NCI-H524 treated with DMSO at 0.1 percent for 48 hours (cell line): Measurements from ENCODE around the gene CLDN3.

Experiments
- DNase-seq: peaks from one replicate; lab custom pipeline; 2025; lab: John Stamatoyannopoulos, UW

CLDN3 gene

DNA sequence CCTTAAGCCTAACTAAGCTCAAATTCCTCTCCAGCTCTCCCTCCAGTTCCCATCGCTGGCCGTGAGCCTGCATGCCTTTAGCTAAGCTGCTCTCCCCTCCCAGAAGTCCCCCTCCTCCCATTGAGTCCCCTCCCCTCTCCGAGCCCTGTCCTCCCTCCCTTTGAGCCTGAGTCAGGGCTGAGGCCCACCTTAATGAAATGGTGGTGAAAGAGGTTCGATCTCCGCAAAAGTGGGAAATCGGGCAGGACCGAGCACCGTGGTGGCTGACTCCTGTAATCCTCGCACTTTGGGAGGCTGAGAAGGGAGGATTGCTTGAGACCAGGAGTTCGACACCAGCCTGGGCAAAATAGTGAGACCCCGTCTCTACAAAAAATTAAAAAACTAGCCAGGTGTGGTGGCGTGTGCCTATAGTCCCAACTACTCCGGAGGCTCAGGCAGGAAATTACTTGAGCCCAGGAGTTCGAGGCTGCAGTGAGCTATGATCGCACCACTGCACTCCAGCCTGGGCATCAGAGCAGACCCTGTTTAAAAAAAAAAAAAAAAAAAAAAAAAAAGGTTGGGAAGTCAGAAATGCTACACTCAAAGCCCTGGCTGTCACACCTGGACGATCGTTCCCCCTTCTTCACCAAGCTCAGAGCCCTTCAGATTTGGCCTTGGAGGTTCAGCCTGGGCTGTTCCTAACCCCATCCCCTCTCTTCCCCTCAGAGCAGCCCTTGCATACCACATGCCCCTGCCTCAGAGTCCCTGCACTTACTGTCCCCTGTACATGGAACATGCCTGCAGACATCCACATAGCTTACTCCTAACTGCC is 995 bp upstream of the CLDN3 start:
- no peak for DNase-seq

DNA sequence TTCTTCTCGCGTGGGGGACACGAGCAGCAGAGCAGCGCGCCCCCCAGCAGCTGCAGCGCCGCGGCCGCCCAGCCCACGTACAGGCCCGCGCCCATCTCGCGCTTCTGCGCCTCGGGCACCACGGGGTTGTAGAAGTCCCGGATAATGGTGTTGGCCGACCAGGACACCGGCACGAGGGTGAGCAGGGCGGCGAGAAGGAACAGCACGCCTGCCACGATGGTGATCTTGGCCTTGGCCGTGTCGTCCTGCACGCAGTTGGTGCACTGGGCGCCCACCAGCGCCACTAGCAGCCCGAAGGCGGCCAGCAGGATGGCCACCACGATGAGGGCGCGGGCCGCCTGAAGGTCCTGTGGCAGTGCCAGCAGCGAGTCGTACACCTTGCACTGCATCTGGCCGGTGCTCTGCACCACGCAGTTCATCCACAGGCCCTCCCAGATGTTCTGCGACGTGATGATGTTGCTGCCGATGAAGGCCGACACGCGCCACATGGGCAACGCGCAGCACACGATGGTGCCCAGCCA is 529 bp downstream of the CLDN3 start:
- no peak for DNase-seq

DNA sequence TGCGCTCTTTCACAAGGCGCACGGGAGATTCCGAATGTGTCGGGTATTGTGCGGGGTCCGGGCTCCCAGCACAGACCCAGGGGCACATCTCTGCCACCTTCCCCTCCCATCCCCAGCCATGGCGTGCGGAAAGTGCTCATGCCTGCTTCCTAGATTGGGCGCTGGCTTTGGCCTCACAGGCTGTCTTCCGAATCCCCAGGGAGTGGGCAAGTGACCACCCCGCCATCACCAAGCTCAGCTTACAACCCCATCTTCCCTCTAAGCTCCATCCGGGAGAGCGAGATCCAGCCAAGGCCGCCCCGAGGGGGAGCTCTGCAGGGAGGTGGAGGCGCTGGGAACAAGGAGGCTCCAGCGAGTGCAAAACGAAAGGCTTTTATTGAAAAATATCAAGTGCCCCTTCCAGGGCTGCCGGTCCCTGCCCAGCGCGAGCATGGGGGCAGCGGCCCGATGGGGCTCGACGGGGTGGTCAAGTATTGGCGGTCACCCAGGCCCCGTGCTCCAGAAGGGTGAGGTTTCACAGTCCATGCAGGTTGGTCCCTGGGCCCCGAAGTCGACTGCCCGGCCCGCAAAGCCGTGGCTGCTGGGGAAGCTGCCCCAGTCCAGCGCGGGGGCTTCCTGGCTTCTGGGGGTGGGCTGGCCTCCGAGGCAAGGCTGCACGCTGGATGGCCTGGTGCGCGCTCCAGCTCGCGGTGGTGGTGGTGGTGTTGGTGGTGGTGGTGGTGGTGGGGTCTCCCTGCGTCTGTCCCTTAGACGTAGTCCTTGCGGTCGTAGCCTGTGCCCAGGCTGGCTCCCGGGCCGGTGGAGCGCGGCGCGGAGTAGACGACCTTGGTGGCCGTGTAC is 1.2 kb downstream of the CLDN3 start:
- no peak for DNase-seq

DNA sequence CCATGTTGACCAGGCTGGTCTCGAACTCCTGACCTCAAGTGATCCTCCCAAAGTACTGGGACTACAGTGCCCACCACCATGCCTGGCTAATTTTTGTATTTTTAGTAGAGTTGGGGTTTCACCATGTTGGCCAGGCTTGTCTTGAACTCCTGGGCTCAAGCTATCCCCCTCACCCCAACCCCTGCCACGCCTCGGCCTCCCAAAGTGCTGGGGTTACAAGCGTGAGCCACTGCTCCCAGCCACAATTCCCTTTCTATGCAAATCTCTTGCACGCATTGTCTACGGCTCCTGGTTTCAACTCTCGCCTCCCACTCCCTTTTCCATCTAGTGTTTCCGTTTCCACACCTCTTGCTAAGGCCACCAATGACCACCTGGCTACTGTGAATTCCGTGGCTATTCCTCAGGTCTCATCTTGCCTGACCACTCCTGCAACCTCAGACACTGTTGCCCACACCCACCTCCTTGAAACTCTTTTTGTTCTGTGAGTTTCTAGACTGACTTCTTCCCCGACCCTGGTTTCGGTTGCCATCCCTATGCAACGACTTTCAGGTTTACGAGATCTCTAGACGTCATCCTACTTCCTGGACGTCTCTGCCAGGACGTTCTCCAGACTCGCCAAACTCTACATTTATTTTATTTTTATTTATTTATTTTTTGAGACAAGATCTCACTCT is 3.4 kb downstream of the CLDN3 start:
- no peak for DNase-seq

DNA sequence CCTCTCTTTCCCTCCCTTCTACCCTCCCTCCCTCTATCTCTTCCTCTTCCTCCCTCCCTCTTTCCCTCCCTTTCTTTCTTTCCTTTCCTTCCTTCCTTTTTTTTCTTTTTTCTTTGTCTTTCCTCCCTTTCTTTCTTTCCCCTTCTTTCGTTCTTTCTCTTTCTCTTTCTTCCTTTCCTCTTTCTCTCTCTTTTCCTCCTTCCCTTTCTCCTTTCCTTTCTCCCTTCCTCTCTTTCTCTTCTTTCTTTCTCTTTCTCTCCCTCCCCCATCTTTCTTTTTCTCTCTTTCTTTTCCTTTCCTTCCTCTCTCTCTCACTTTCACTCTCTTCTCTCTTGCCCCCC is 7.4 kb downstream of the CLDN3 start:
- DNase-seq = no peak

DNA sequence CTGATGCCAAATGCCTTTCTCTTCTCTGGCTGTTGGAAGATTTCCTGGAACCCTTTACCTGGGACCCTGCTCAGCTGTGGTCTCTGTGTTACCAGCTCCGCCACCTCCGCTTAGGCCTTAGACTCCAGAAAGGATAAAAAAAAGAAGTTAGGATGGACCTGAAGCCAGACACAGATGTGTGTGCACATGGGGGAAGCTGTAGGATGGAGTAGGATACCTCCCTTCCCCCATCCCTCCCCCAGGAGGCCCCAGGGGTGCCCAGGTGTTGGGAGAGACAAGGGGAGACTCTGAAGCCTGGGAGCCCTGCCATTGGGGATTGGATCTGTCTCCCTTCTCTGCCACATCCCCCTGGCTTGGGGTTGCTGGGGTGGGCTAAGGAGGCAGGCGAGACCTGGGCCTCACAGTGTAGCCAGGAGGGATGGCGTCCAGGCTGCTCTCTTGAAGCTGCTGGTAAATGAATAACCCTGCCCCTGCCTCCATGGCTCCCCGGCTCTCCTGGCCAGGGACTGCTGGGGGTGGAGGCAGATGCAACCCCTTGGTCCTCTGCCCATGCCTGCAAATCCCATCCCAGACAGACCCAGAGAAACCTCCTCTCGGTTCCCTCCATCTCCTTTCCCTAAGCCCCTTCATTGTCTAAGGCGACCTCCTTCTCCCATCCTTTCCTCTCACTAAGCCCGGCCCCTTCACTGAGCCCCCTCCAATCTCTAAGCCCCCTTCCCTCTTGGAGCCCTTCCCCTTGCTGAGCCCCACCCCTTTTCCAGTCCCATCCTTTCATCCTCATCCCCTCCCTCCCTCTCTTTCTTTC is 8.0 kb downstream of the CLDN3 start:
- no peak for DNase-seq

DNA sequence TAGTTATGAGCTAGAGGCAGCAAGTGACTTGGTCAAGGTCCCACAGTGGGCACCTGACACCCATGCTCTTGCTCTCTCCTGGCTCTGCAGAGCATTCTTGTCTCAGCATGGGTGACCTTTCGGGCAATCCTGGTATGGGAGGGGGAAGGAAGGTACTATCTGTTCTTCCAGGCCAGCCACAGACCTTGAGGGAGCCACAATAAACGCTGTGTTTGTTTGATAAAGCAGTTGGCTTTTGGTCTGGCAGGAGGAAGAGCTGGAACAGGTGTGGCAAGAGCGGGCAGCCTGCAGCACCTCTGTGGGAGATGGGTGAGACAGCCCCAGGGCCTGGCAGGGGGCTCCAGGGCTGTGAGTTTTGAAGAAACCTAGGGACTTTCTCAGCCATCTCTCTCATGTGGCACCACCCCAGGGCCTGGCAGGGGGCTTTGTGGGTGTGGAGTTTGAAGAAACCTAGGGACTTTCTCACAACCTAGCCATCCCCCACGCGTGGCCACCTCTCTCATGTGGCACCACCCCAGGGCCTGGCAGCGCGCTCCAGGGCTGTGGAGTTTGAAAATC is 11.4 kb downstream of the CLDN3 start:
- no peak for DNase-seq

DNA sequence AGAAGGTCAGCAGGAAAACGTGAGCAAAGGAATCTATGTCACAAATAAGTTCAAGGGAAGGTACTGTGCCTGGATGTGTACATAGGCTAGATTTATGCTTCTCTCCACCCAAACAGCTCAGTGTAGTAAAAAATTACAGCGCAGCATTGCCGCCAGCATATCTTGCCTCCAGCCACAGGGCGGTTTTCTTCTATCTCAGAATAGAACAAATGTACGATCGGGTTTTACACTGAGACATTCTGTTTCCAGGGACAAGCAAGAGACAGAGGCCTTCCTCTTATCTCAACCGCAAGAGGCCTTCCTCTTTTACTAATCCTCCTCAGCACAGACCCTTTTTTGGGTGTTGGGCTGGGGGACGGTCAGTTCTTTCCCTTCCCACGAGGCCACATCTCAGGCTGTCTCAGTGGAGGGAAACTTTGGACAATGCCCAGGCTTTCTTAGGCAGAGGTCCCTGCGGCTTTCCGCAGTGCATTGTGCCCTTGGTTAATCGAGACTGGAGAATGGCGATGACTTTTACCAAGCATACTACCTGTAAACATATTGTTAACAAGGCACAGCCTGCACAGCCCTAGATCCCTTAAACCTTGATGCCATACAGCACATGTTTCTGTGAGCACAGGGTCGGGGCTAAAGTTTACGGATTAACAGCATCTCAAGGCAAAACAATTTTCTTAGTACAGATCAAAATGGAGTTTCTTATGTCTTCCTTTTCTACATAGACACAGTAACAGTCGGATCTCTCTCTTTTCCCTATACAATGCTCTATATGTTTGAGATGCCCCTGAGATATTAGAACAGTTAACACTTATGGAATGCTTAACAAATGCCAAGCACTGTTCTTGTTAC is 19.9 kb downstream of the CLDN3 start:
- DNase-seq = no peak

DNA sequence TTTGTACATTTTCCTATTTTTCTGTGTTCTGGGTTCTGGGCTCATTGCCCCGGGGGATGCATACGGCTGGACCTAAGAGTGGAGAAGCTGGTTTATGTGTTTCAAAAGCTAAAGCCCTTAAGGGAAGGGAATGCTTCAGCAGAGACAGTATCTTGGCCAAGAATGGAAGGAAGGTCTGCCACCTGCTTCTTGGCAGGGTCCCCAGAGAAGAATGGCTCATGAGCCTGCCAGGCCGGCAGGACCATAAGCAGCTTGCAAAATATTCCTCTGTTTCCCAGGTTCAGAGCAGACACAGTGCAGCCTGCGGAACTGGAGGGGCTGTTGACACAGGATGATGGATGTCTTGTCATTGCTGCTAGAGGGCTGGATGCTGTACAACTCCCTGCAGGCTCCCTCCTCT is 23.7 kb downstream of the CLDN3 start:
- DNase-seq = no peak

DNA sequence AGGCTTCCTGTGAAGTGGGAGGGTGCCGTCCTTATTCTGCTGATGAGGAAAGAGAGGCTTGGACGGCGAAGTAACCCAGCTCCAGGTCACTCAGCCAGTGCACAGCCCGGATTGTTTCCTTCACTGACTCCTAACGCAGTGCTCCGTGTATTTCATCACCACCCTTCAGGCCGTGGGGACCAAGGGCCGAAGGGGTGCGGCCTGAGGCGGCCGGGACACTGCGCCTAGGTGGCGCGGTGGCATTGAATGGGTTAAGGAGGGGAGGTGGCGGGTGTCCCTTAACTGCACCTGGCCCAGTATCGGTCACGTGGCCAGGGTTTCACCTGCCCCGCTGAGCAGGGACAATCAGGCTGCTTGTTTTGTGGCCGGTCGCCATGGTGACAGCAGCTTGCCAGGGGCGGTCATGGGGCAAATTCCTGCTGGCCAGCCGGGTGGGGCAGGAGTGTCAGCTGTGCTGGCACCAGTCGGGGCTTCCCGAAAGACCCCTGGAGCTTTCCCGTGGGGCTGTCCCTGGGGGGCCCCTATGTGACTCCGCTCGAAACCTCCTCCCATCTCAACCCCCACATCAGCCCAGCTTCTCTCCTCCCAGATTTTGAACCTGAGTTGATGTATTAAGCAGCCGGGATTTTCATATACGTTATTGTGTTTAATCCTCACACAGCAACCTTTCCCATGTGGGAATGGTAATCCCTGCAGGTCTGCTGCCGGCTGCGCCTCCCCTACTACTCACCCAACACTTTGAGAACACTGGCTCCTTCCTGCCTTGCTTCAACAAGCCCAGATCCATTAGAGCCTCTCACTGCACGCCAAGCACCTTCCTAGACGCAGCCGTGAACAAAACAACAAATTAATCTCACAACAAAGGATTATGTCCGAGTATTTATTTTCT is 27.1 kb downstream of the CLDN3 start:
- no peak for DNase-seq

DNA sequence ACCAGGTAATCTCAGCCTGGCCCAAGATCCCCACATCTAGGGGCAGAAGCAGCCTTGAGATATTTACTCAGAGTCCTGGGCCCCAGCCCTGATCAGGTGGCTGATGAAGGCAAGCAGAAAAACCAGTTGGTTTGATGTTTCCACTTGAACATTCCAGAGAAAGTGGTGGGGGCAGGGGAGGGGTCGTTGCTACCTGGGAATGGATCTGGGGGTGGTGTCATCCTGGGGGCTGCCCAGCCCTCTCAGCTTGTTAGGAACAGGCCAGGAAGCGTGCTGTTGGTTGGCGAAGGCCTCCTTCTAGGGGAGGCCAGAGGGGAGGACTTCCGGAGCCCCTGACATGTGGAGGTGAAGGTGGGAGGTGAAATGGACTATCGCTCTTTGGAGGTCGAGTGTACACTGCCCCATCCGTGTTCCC is 27.7 kb downstream of the CLDN3 start:
- no peak for DNase-seq

DNA sequence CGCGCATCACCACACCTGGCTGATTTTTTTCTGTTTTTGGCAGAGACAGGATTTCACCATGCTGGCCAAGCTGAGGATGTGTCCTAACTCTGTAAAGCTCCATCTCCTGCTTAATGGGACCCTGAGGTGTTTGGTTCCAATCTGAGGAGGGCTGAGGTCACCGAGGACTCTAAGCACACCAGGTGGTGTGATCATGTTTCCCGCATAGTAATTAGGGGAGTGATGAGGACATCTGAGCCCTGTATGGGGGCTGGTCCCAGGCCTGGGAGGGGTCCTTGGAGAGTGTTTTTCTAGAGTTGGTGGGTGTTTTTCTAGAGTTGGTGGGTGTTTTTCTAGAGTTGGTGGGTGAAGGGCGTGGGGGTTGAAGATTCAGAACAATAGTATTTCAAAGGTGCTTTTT is 28.5 kb downstream of the CLDN3 start:
- peak; percentile 28 for DNase-seq

DNA sequence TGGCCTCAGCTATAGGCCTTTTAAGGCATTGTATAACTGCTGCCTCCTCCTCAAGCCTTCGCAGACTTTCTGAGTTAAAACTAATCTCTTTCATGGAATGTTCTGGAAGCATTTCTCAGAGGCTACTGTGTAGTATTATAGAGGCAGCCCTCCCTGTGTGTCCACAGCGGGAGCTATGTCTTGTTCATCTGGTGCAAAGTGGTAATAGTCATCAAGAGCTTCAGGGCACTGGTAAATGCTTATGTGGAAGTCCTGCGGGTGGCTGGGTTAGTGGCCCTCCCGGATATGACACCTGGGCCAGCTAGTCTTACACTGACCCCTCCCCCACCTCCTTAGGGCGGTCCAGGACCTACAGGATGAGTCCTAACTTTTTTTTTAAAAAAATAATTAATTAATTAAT is 29.3 kb downstream of the CLDN3 start:
- no peak for DNase-seq

DNA sequence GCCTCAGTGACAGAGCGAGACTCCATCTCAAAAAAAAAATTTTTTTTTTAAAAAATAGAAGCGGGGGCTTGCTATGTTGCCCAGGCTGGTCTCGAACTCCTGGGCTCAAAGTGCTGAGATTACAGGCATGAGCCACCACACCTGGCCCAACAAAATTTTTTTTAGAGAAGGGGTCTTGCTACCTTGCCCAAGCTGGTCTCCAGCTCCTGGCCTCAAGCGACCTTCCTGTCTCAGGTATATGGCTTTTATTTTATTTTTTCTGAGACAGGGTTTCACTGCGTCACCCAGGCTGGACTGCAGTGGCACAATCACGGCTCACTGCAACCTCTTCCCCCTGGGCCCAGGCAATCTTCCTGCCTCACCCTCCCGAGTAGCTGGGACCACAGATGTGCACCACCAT is 29.9 kb downstream of the CLDN3 start:
- DNase-seq = no peak

DNA sequence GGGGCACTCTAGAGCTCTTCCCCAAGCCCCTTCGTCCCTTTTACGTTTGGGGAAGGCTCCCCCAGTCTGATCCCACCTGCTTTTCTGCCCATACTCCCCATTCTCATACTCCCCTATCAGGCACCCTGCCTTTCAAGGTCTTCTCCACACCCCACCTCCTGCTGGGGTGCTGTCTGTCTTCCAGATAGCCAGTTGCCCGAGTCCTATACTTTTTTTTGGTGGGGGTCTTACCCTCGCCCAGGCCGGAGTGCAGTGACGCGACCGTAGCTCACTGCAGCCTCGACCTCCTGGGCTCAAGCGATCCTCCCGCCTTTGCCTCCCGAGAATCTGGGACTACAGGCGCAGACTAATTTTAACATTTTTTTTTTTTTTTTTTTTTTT is 30.7 kb downstream of the CLDN3 start:
- no peak for DNase-seq

DNA sequence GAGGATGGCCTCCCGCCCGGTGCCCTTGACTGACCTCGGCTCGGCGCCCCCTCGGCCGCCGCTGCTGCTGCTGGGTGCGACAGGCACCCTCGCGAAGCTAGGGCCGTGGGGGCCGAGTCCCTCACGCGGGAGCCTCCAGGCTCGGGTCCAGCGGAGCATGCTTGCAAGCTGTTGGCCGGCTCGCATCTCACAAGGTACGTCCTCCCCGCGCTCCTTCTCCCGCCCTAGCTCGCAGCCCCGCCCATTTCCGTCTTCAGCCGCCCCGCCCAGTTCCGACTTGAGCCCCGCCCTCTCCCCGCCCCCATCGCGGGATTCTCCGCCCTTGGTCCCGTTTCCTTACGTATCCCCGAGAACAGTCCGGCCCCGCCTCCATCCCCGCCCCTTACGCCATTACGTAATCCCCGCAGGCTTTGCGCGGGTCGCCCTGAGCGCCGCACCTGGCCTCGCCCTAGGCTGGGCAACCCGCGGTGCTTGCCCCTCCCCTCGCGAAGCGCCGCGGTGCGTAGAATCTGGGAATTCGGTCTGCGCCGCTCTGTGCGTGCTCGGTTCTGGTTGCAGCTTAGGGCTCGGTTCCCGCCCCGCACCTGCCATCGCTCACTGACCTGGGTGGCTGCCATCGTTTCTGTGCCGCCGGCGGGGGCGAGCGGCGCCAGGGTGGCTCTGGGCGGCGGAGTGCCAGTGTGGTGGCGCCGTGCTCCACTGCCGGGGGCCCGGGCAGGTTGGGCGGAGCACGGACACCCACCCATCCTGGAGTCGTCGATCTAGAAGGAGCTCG is 31.3 kb downstream of the CLDN3 start, which contains the start of gene ABHD11:
Gene ABHD11 (minus strand): TSS at position 191 of the 775 bp plus-strand sequence. CDS start 32 bp downstream, at position 159.
- peak; percentile 59 for DNase-seq

DNA sequence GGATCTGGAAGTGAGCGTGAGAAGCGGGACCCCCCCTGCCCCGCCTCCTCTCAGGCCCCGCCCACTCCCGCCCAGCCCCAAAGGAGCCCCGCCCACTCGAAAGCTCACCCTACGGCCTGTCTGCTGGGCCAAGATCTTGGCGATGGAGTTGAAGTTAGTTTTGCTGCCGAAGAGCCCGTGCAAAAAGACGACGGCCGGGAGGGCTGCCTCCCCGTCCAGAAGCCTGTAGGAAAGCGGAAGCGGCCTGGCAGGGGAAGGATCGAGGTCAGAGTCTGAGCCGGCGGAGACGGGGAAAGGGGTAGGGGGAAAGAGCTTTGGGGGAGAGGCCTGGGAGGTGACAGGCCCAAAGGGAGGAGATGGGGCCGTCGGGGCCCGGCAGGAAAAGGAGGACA is 31.9 kb downstream of the CLDN3 start:
- DNase-seq = no peak

DNA sequence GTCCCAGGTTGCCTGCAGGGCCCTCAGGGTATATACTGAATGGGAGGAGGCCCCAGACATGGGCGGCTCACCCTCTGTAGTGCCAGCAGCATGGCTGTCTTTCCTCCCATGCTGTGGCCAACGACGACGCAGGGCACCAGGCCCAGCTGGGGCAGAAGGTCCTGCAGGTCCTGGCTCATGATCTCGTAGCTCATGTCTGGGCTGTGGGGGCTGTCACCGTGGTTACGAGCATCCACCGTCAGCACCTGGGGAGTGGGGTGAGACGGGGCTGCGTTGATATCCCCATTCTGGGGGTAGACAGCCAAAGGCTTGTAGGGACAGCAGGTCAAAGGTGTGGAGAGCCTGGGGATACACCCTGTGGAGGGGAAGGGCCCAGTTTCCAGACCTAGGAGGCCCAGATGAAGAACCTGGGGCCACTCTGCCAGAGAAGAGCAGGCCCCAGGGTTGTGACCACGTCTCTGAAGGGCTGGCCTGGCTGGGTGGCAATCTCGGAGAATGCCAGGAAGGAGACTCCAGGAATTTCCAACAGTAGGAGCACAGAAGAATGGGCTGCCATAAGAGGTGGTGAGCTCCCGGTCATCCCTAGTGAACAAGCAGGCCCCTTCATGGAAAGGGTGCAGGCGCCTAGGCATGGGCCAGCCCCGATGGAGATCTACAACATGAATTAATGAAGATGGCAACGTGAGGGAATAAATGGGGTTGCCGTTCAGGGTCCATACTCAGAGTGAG is 32.4 kb downstream of the CLDN3 start:
- DNase-seq = no peak
